ENCODE measurements around the gene IGFALS. TPM values are rescaled to one million over a fixed set of nuclear protein-coding genes. Genes with fewer than 3 reads are reported as not detected.

The IGFALS gene
- total and polyA plus RNA-seq, 2 donors (not counting 3 experiments of a cell fraction or from before 2014, with no cell fraction given), result not detected

- POLR2A ChIA-PET, result no interaction called here
- DNase-seq (ENCODE audit: low read depth, low spot score), result no peak
- intact Hi-C loops (cut with micrococcal nuclease), result no loop called here
Measured at GRCh38 chr16:1816396-1817275, 23.1 kb upstream of the IGFALS start.

More at GRCh38 chr16:1816396-1817275, 23.1 kb upstream of the IGFALS start:
- H3K36me3 ChIP-seq (ENCODE audit: control insufficient read depth in 2 of 2, extremely low read depth in 1 of 2, insufficient read depth in 2 of 2, low read length in 2 of 2), result peaks cover 0 to 32% of the 10 kb centered on the region in 2 experiments
- H3K9ac ChIP-seq (replicated peaks; ENCODE audit: extremely low read depth, insufficient read depth, low read length), result no peak overlapping the region
- no peaks in the 10 kb centered on the region for H3K9me1 ChIP-seq (replicated peaks; ENCODE audit: control insufficient read depth, extremely low read depth, insufficient read depth, low read length)
- no peak overlapping the region for H3K4me3 ChIP-seq (replicated peaks in 1 of 3; ENCODE audit: insufficient read depth in 1 of 3, low read depth in 1 of 3, low read length in 3 of 3)
- FAIRE-seq, result no peak
- no peak overlapping the region for H2AFZ ChIP-seq (ENCODE audit: low read depth, low read length)
- no peak for TF ChIP-seq GATA2 (IDR thresholded peaks at IDR 0.05; ENCODE audit: insufficient read depth, insufficient read length, low read depth, low read length)
- no peak for TF ChIP-seq POLR2AphosphoS5 (IDR thresholded peaks at IDR 0.05; ENCODE audit: insufficient read depth, low read depth, low read length)
- TF ChIP-seq JUN (IDR thresholded peaks at IDR 0.05; ENCODE audit: borderline replicate concordance, insufficient read depth, insufficient read length, low read depth), result no peak
- no peak for TF ChIP-seq FOS (IDR thresholded peaks at IDR 0.05; ENCODE audit: borderline replicate concordance, insufficient read depth, low read length)
- no peak for TF ChIP-seq EZH2 (IDR thresholded peaks at IDR 0.05; ENCODE audit: borderline replicate concordance, low read depth, low read length, severe bottlenecking)
- TF ChIP-seq POLR2A (IDR thresholded peaks at IDR 0.05; ENCODE audit: low read depth, low read length), result no peak
- TF ChIP-seq, protein P1, sequence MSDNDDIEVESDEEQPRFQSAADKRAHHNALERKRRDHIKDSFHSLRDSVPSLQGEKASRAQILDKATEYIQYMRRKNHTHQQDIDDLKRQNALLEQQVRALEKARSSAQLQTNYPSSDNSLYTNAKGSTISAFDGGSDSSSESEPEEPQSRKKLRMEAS (IDR thresholded peaks at IDR 0.05; ENCODE audit: insufficient read depth, insufficient read length), result no peak
- no peak for TF ChIP-seq MYC (IDR thresholded peaks at IDR 0.05; ENCODE audit: low read depth, low read length)
- TF ChIP-seq, protein P2, sequence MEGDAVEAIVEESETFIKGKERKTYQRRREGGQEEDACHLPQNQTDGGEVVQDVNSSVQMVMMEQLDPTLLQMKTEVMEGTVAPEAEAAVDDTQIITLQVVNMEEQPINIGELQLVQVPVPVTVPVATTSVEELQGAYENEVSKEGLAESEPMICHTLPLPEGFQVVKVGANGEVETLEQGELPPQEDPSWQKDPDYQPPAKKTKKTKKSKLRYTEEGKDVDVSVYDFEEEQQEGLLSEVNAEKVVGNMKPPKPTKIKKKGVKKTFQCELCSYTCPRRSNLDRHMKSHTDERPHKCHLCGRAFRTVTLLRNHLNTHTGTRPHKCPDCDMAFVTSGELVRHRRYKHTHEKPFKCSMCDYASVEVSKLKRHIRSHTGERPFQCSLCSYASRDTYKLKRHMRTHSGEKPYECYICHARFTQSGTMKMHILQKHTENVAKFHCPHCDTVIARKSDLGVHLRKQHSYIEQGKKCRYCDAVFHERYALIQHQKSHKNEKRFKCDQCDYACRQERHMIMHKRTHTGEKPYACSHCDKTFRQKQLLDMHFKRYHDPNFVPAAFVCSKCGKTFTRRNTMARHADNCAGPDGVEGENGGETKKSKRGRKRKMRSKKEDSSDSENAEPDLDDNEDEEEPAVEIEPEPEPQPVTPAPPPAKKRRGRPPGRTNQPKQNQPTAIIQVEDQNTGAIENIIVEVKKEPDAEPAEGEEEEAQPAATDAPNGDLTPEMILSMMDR (IDR thresholded peaks at IDR 0.05; ENCODE audit: extremely low read depth in 1 of 2, insufficient read depth in 1 of 2, low read depth in 1 of 2, low read length in 2 of 2), result no peak
- no TSS peak for BruUV-seq (replicated peaks)
- H3K4me2 ChIP-seq (ENCODE audit: insufficient read depth, low read length), result no peak overlapping the region
- CTCF ChIA-PET, result no interaction called here
- H3K79me2 ChIP-seq (ENCODE audit: control insufficient read depth, insufficient read depth, low read length), result no peaks in the 10 kb centered on the region
- no peaks in the 10 kb centered on the region for H3K4me1 ChIP-seq (ENCODE audit: control insufficient read depth, extremely low read depth, insufficient read depth, low read length)
- dilution Hi-C loops (cut with MboI; ENCODE audit: extremely low pct_ligation_motif_present, low sequenced_read_pairs), result no loop called here
- no peaks in the 10 kb centered on the region for H4K20me1 ChIP-seq (replicated peaks; ENCODE audit: control insufficient read depth, extremely low read depth, insufficient read depth, low read length)
- H3K9me3 ChIP-seq (replicated peaks; ENCODE audit: control insufficient read depth, insufficient read depth, low read length), result no peaks in the 10 kb centered on the region
- H3K27ac ChIP-seq (ENCODE audit: insufficient read depth, low read depth, low read length), result no peak overlapping the region
- H3K27me3 ChIP-seq (ENCODE audit: control insufficient read depth in 2 of 2, insufficient read depth in 2 of 2, low read length in 2 of 2), result no peaks in the 10 kb centered on the region

All from endothelial cell of umbilical vein (primary cell).